Central memory CD8-positive, alpha-beta T cell (primary cell): Measurements from ENCODE around the gene SMG6.
"Not testable (repeated sequence)": the region's sequence is repeated elsewhere in the genome, so short reads cannot be mapped to it uniquely, and the experiment has no call there.

Source experiments
- ATAC-seq: fragments of 150-1000 bp; cut with Tn5 transposase; replicated peaks from 2 replicates; pipeline ENCODE4 v1.10.0; 2022; ENCODE audit warnings: mild to moderate bottlenecking, moderate FRiP score, moderate number of reproducible peaks; ENCODE audit not compliant: poor library complexity, severe bottlenecking; ENCODE audit errors: extremely low read depth
- DNase-seq, 2 donors: peaks; one replicate each; pipeline ENCODE4 v3.0.0; 2021; ENCODE audit warnings: low spot score in 2 of 2
- H3K27ac Mint-ChIP-seq: one replicate; pipeline ENCODE4 v1.8.0; 2022; ENCODE audit warnings: low read depth, mild to moderate bottlenecking, moderate library complexity, mixed read lengths
- H3K27me3 Mint-ChIP-seq: one replicate; pipeline ENCODE4 v1.8.0; 2022; ENCODE audit warnings: mixed read lengths
- H3K36me3 Mint-ChIP-seq: one replicate; pipeline ENCODE4 v1.8.0; 2022; ENCODE audit warnings: mild to moderate bottlenecking, moderate library complexity, mixed read lengths; ENCODE audit not compliant: insufficient read depth
- H3K4me1 Mint-ChIP-seq: one replicate; pipeline ENCODE4 v1.8.0; 2022; ENCODE audit warnings: mixed read lengths
- H3K4me3 Mint-ChIP-seq: one replicate; pipeline ENCODE4 v1.8.0; 2022; ENCODE audit warnings: mild to moderate bottlenecking, moderate library complexity, mixed read lengths
- H3K9me3 Mint-ChIP-seq: one replicate; pipeline ENCODE4 v1.8.0; 2022; ENCODE audit warnings: mixed read lengths

SMG6 gene

GRCh38 chr17:2146132-2146871, 157.3 kb downstream of the SMG6 start:
- H3K4me1 Mint-ChIP-seq = no peaks in the 10 kb centered on the region
- H3K4me3 Mint-ChIP-seq = no peak overlapping the region
- no peaks in the 10 kb centered on the region for H3K9me3 Mint-ChIP-seq
- H3K36me3 Mint-ChIP-seq = peaks cover 22% of the 10 kb centered on the region
- ATAC-seq (no peak), DNase-seq (no peak)
- no peak overlapping the region for H3K27ac Mint-ChIP-seq
- H3K27me3 Mint-ChIP-seq = no peaks in the 10 kb centered on the region

- Mint-ChIP-seq H3K4me1 (no peaks in the 10 kb centered on the region), H3K27ac (no peak overlapping the region), H3K36me3 (peaks cover 22% of the 10 kb centered on the region), H3K4me3 (no peak overlapping the region), H3K9me3 (no peaks in the 10 kb centered on the region), H3K27me3 (no peaks in the 10 kb centered on the region)
- ATAC-seq = no peak
- no peak for DNase-seq
Observed at GRCh38 chr17:2144701-2145100, 158.9 kb downstream of the SMG6 start.

- no peak for ATAC-seq
- no peak overlapping the region for H3K4me3 Mint-ChIP-seq
Observed at GRCh38 chr17:2143332-2143731, 160.3 kb downstream of the SMG6 start.

GRCh38 chr17:2142682-2143081, 160.9 kb downstream of the SMG6 start:
- H3K27me3 Mint-ChIP-seq, H3K4me3 Mint-ChIP-seq, H3K4me1 Mint-ChIP-seq, ATAC-seq, H3K27ac Mint-ChIP-seq, DNase-seq, H3K9me3 Mint-ChIP-seq: not testable (repeated sequence)
- H3K36me3 Mint-ChIP-seq = peaks cover 16% of the 10 kb centered on the region

More at GRCh38 chr17:2143332-2143731, 160.3 kb downstream of the SMG6 start:
- no peak for DNase-seq
- Mint-ChIP-seq H3K27ac (no peak overlapping the region), H3K36me3 (peaks cover 19% of the 10 kb centered on the region), H3K4me1 (peaks cover 2% of the 10 kb centered on the region), H3K9me3 (no peaks in the 10 kb centered on the region), H3K27me3 (no peaks in the 10 kb centered on the region)

GRCh38 chr17:2140683-2141082, 162.9 kb downstream of the SMG6 start:
- peaks cover 11% of the 10 kb centered on the region for H3K4me1 Mint-ChIP-seq
- ATAC-seq = no peak
- H3K27ac Mint-ChIP-seq = no peak overlapping the region
- DNase-seq = no peak
- no peaks in the 10 kb centered on the region for H3K27me3 Mint-ChIP-seq
- H3K36me3 Mint-ChIP-seq = peaks cover 6% of the 10 kb centered on the region
- H3K4me3 Mint-ChIP-seq = no peak overlapping the region
- H3K9me3 Mint-ChIP-seq = no peaks in the 10 kb centered on the region

GRCh38 chr17:2138761-2139160, 164.8 kb downstream of the SMG6 start:
- H3K4me1 Mint-ChIP-seq = peaks cover 11% of the 10 kb centered on the region
- no peaks in the 10 kb centered on the region for H3K27me3 Mint-ChIP-seq
- H3K4me3 Mint-ChIP-seq = no peak overlapping the region
- H3K27ac Mint-ChIP-seq = no peak overlapping the region
- no peaks in the 10 kb centered on the region for H3K9me3 Mint-ChIP-seq
- H3K36me3 Mint-ChIP-seq = peaks cover 3% of the 10 kb centered on the region
- DNase-seq (no peak), ATAC-seq (no peak)

GRCh38 chr17:2138318-2138717, 165.3 kb downstream of the SMG6 start:
- DNase-seq (no peak), ATAC-seq (peak; percentile 92)
- Mint-ChIP-seq H3K9me3 (no peaks in the 10 kb centered on the region), H3K4me1 (peaks cover 11% of the 10 kb centered on the region), H3K27me3 (no peaks in the 10 kb centered on the region), H3K36me3 (peaks cover 2% of the 10 kb centered on the region), H3K27ac (no peak overlapping the region), H3K4me3 (no peak overlapping the region)

- no peak for DNase-seq
- H3K4me1 Mint-ChIP-seq = peaks cover 11% of the 10 kb centered on the region
- no peak overlapping the region for H3K27ac Mint-ChIP-seq
- no peaks in the 10 kb centered on the region for H3K9me3 Mint-ChIP-seq
- H3K27me3 Mint-ChIP-seq = no peaks in the 10 kb centered on the region
- H3K36me3 Mint-ChIP-seq = peaks cover 2% of the 10 kb centered on the region
- no peak overlapping the region for H3K4me3 Mint-ChIP-seq
- no peak for ATAC-seq
Observed at GRCh38 chr17:2137342-2138098, 166.1 kb downstream of the SMG6 start.

GRCh38 chr17:2136241-2136640, 167.3 kb downstream of the SMG6 start:
- no peak overlapping the region for H3K27ac Mint-ChIP-seq
- H3K36me3 Mint-ChIP-seq = peaks cover 2% of the 10 kb centered on the region
- DNase-seq (no peak), ATAC-seq (no peak)
- no peaks in the 10 kb centered on the region for H3K27me3 Mint-ChIP-seq
- no peaks in the 10 kb centered on the region for H3K9me3 Mint-ChIP-seq
- no peak overlapping the region for H3K4me3 Mint-ChIP-seq
- H3K4me1 Mint-ChIP-seq = peaks cover 11% of the 10 kb centered on the region

- peaks cover 4% of the 10 kb centered on the region for H3K36me3 Mint-ChIP-seq
- no peaks in the 10 kb centered on the region for H3K9me3 Mint-ChIP-seq
- peaks cover 20% of the 10 kb centered on the region for H3K4me1 Mint-ChIP-seq
- no peaks in the 10 kb centered on the region for H3K27me3 Mint-ChIP-seq
- H3K27ac Mint-ChIP-seq = no peak overlapping the region
- no peak for DNase-seq
- ATAC-seq = no peak
- no peak overlapping the region for H3K4me3 Mint-ChIP-seq
Observed at GRCh38 chr17:2128011-2128410, 175.6 kb downstream of the SMG6 start.

- Mint-ChIP-seq H3K27ac (no peak overlapping the region), H3K4me1 (peaks cover 21% of the 10 kb centered on the region), H3K4me3 (no peak overlapping the region), H3K36me3 (peaks cover 6% of the 10 kb centered on the region), H3K9me3 (no peaks in the 10 kb centered on the region), H3K27me3 (no peaks in the 10 kb centered on the region)
- ATAC-seq (no peak), DNase-seq (no peak)
Observed at GRCh38 chr17:2125013-2125535, 178.5 kb downstream of the SMG6 start.

- no peak for DNase-seq
- no peak for ATAC-seq
- no peak overlapping the region for H3K27ac Mint-ChIP-seq
- peaks cover 4% of the 10 kb centered on the region for H3K36me3 Mint-ChIP-seq
- H3K27me3 Mint-ChIP-seq = no peaks in the 10 kb centered on the region
- H3K9me3 Mint-ChIP-seq = no peaks in the 10 kb centered on the region
- H3K4me1 Mint-ChIP-seq = peaks cover 21% of the 10 kb centered on the region
- no peak overlapping the region for H3K4me3 Mint-ChIP-seq
Observed at GRCh38 chr17:2124391-2124790, 179.2 kb downstream of the SMG6 start.
